ENCODE data around the gene SUGCT. TPM values are rescaled to one million over a fixed set of nuclear protein-coding genes. Genes with fewer than 3 reads are reported as not detected.
"Not testable (repeated sequence)": the region's sequence is repeated elsewhere in the genome, so short reads cannot be mapped to it uniquely, and the experiment has no call there.

Gene SUGCT
- total and polyA plus RNA-seq, 8 donors, result 0.87 to 8.0 (median 2.9) TPM; not detected in 1

DNA sequence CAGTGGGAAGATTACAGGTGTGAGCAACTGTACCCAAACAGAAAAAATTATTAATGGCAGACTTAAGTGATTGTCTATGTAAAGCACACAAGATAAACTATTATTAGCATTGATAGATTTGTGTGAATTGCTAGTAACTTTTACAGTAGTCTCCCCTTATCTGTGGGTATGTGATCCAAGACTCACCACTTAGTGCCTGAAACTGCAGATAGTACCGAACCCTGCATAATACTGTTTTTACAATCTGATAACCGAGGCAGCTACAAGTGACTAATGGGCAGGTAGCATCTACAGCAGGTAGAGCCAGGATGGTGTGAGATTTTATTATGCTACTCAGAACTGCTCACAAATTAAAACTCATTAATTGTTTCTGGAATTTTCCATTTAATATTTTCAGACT is 31.9 kb upstream of the SUGCT start:
- TF ChIP-seq POLR2A (IDR thresholded peaks at IDR 0.05) (no peak), POLR2AphosphoS5 (IDR thresholded peaks at IDR 0.05) (no peak), EP300 (IDR thresholded peaks at IDR 0.05) (no peak)
- TF ChIP-seq, protein P1, sequence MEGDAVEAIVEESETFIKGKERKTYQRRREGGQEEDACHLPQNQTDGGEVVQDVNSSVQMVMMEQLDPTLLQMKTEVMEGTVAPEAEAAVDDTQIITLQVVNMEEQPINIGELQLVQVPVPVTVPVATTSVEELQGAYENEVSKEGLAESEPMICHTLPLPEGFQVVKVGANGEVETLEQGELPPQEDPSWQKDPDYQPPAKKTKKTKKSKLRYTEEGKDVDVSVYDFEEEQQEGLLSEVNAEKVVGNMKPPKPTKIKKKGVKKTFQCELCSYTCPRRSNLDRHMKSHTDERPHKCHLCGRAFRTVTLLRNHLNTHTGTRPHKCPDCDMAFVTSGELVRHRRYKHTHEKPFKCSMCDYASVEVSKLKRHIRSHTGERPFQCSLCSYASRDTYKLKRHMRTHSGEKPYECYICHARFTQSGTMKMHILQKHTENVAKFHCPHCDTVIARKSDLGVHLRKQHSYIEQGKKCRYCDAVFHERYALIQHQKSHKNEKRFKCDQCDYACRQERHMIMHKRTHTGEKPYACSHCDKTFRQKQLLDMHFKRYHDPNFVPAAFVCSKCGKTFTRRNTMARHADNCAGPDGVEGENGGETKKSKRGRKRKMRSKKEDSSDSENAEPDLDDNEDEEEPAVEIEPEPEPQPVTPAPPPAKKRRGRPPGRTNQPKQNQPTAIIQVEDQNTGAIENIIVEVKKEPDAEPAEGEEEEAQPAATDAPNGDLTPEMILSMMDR (IDR thresholded peaks at IDR 0.05), result no peak
- Histone ChIP-seq H3K4me1 (peaks cover 0 to 14% (median 9%) of the 10 kb centered on the region in 4 donors), H3K4me3 (no peak overlapping the region), H3K27ac (no peak overlapping the region), H3K36me3 (peaks cover 0 to 6% (median 0%) of the 10 kb centered on the region in 4 donors), H3K27me3 (no peaks in the 10 kb centered on the region), H3K9me3 (no peaks in the 10 kb centered on the region)
- WGBS, 5 donors, result 39 to 71% (median 52%) methylated on average over 2 of the region's 2 CpGs
- intact Hi-C loops (cut with DNase I; ENCODE audit: low total_unique reads), result no loop called here
- DNase-seq, result no peak

- intact Hi-C loops (cut with DNase I; ENCODE audit: low total_unique reads), result no loop called here
- Histone ChIP-seq H3K36me3 (peaks cover 0 to 6% (median 0%) of the 10 kb centered on the region in 4 donors), H3K4me3 (no peak overlapping the region), H3K27me3 (no peaks in the 10 kb centered on the region), H3K4me1 (no peaks in the 10 kb centered on the region), H3K27ac (no peak overlapping the region), H3K9me3 (no peaks in the 10 kb centered on the region)
- DNase-seq, result no peak
- TF ChIP-seq, protein P1 (IDR thresholded peaks at IDR 0.05), result no peak
- TF ChIP-seq POLR2AphosphoS5 (IDR thresholded peaks at IDR 0.05), result no peak
- TF ChIP-seq EP300 (IDR thresholded peaks at IDR 0.05), result no peak
- no peak for TF ChIP-seq POLR2A (IDR thresholded peaks at IDR 0.05)
- WGBS, 5 donors, result 44 to 66% (median 55%) methylated on average over 4 of the region's 4 CpGs
Observed at GRCh38 chr7:40105879-40106473, 28.8 kb upstream of the SUGCT start.

- intact Hi-C loops (cut with DNase I; ENCODE audit: low total_unique reads), result no loop called here
- Histone ChIP-seq H3K27ac (no peak overlapping the region), H3K36me3 (peaks cover 0 to 4% (median 0%) of the 10 kb centered on the region in 4 donors), H3K9me3 (no peaks in the 10 kb centered on the region), H3K27me3 (no peaks in the 10 kb centered on the region), H3K4me1 (no peaks in the 10 kb centered on the region), H3K4me3 (no peak overlapping the region)
- TF ChIP-seq EP300 (IDR thresholded peaks at IDR 0.05) (no peak), POLR2AphosphoS5 (IDR thresholded peaks at IDR 0.05) (no peak), POLR2A (IDR thresholded peaks at IDR 0.05) (no peak)
- TF ChIP-seq, protein P1 (IDR thresholded peaks at IDR 0.05), result no peak
- DNase-seq, result no peak
- WGBS, 5 donors, result 93 to 100% (median 95%) methylated on average over 2 of the region's 2 CpGs
Observed at GRCh38 chr7:40115936-40116335, 18.9 kb upstream of the SUGCT start.

DNA sequence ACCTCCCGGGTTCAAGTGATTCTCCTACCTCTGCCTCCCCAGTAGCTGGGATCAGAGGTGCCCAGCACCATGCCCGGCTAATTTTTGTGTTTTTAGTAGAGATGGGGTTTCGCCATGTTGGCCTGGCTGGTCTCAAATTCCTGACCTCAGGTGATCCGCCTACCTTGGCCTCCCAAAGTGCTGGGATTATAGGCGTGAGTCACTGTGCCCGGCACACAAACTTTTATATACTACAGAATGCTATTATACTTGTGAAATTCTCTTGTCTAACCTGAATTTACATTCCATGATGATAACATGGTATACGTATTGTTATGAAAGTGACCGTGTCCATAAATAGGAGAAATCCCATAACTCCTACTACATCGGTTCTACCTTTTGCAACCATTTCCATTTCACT is 17.6 kb upstream of the SUGCT start:
- H3K27me3 ChIP-seq; intact Hi-C loops (cut with DNase I; ENCODE audit: low total_unique reads); H3K36me3 ChIP-seq; H3K4me3 ChIP-seq; DNase-seq; H3K4me1 ChIP-seq; H3K9me3 ChIP-seq; H3K27ac ChIP-seq: not testable (repeated sequence)
- 81 to 95% (median 89%) methylated on average over 9 of the region's 9 CpGs for WGBS, 5 donors

GRCh38 chr7:40118201-40118600 is 16.6 kb upstream of the SUGCT start:
- H3K4me3 ChIP-seq, H3K27me3 ChIP-seq: not testable (repeated sequence)
- WGBS, 5 donors, result 71 to 90% (median 87%) methylated on average over 7 of the region's 7 CpGs

More at GRCh38 chr7:40118201-40118600, 16.6 kb upstream of the SUGCT start:
- H3K4me1 ChIP-seq; intact Hi-C loops (cut with DNase I; ENCODE audit: low total_unique reads); H3K27ac ChIP-seq; H3K36me3 ChIP-seq; DNase-seq; H3K9me3 ChIP-seq: not testable (repeated sequence)

Data from stomach (tissue), 9 donors.